Mammary epithelial cell (primary cell): Measurements from ENCODE around the gene STK33.

ENCODE experiments used
- CTCF ChIP-seq, 2 donors: IDR thresholded peaks in 1 of 2; conservative IDR thresholded peaks in 1 of 2; 2 replicates each; pipeline ENCODE4 v1.5.1; 2011 to 2012; ENCODE audit warnings: inconsistent platforms in 2 of 2, low read length in 2 of 2, mild to moderate bottlenecking in 2 of 2, control low read depth in 1 of 2, low read depth in 1 of 2; ENCODE audit not compliant: insufficient read depth in 1 of 2; ENCODE audit errors: extremely low read depth in 1 of 2
- EZH2 ChIP-seq: IDR thresholded peaks from 2 replicates; pipeline ENCODE4 v1.6.1; 2012; ENCODE audit warnings: low read length, inconsistent platforms, borderline replicate concordance

- TF ChIP-seq CTCF (conservative IDR thresholded peaks at IDR 0.05 in 1 of 2, IDR thresholded peaks at IDR 0.05 in 1 of 2; ENCODE audit: extremely low read depth in 1 of 2, insufficient read depth in 1 of 2, low read depth in 1 of 2, low read length in 2 of 2) (no peak), EZH2 (no peak)
Observed at GRCh38 chr11:8426076-8426475, 168.0 kb downstream of the STK33 start.
